AG04450 (cell line): Measurements from ENCODE around the gene EXOC2. TPM values are rescaled to one million over a fixed set of nuclear protein-coding genes. Genes with fewer than 3 reads are reported as not detected.

Experiments
- CTCF ChIA-PET: fragments of 300-600, 350-600 bp; formaldehyde crosslinking; extraction: SDS; loops from one replicate; lab custom pipeline; 2022; ENCODE audit warnings: antibody characterized with exemption, inconsistent platforms; lab: Charles Lee
- POLR2A ChIA-PET: fragments of 350-600 bp; formaldehyde crosslinking; extraction: SDS; loops from one replicate; lab custom pipeline; 2021; ENCODE audit warnings: antibody characterized with exemption, inconsistent platforms; lab: Yijun Ruan, JAX
- DNase-seq: peaks from one replicate; pipeline ENCODE4 v3.0.0-alpha.2; 2011; ENCODE audit warnings: low read depth, low spot score
- H3K27ac ChIP-seq: one replicate; pipeline ENCODE4 v1.5.1; 2012; ENCODE audit warnings: low read depth, low read length, control low read depth
- H3K27me3 ChIP-seq: one replicate; pipeline ENCODE4 v1.6.0; 2012; ENCODE audit warnings: low read length; ENCODE audit not compliant: control insufficient read depth, insufficient read depth
- H3K4me3 ChIP-seq: 2 replicates; pipeline ENCODE4 v1.5.1; 2011; ENCODE audit warnings: mild to moderate bottlenecking, low read depth, low read length, control low read depth
- H3K9me3 ChIP-seq: 2 replicates; pipeline ENCODE4 v1.5.1; 2012; ENCODE audit warnings: low read length; ENCODE audit not compliant: control insufficient read depth, insufficient read depth
- CTCF ChIP-seq: IDR thresholded peaks from 2 replicates; pipeline ENCODE4 v1.5.1; 2011; ENCODE audit warnings: low read depth, low read length, control low read depth, inconsistent platforms
- polyA plus RNA-seq: library from polyadenylated mRNA; depleted of rRNA; stranded (reverse); fragments of >200 nt; gene quantifications from 2 replicates; pipeline ENCODE4 v1.2.3, GENCODE V29; 2011

Gene EXOC2
- polyA plus RNA-seq, 1 experiment: 33.4 TPM

GRCh38 chr6:466564-466963 is 226.4 kb downstream of the EXOC2 start:
- Histone ChIP-seq H3K9me3 (peaks cover 3% of the 10 kb centered on the region; the same call in 1 of the 2 replicates), H3K27me3 (no peaks in the 10 kb centered on the region), H3K4me3 (no peak overlapping the region), H3K27ac (no peak overlapping the region)
- no peak for DNase-seq
- CTCF ChIA-PET: interaction anchor here (0.6 kb wide), 1 partner anchor 914 kb away, joined by 4 read pairs; no protein-coding TSS in a partner anchor
- POLR2A ChIA-PET: no interaction called here
- TF ChIP-seq CTCF: no peak

- no peak for DNase-seq
- Histone ChIP-seq H3K9me3 (peaks cover 3% of the 10 kb centered on the region; the same call in 1 of the 2 replicates), H3K4me3 (no peak overlapping the region), H3K27ac (no peak overlapping the region), H3K27me3 (no peaks in the 10 kb centered on the region)
- POLR2A ChIA-PET: no interaction called here
- CTCF ChIA-PET: interaction anchor here (0.5 to 0.6 kb wide), 2 partner anchors 43 to 915 kb away, joined by 3 to 4 read pairs; no protein-coding TSS in a partner anchor
- TF ChIP-seq CTCF: no peak
Observed at GRCh38 chr6:465531-466348, 227.2 kb downstream of the EXOC2 start.

- Histone ChIP-seq H3K27ac (no peak overlapping the region), H3K4me3 (no peak overlapping the region), H3K9me3 (no peaks in the 10 kb centered on the region; the same call in 1 of the 2 replicates), H3K27me3 (peaks cover 10% of the 10 kb centered on the region)
- no peak for TF ChIP-seq CTCF
- ChIA-PET POLR2A (no interaction called here), CTCF (no interaction called here)
- no peak for DNase-seq
Observed at GRCh38 chr6:456887-457286, 236.1 kb downstream of the EXOC2 start.

GRCh38 chr6:456358-456867 is 236.5 kb downstream of the EXOC2 start:
- TF ChIP-seq CTCF: no peak
- ChIA-PET POLR2A (no interaction called here), CTCF (no interaction called here)
- DNase-seq: no peak
- no peaks in the 10 kb centered on the region; the same call in 1 of the 2 replicates for H3K9me3 ChIP-seq
- no peak overlapping the region for H3K4me3 ChIP-seq
- H3K27me3 ChIP-seq: peaks cover 10% of the 10 kb centered on the region
- H3K27ac ChIP-seq: no peak overlapping the region

GRCh38 chr6:455835-456234 is 237.1 kb downstream of the EXOC2 start:
- Histone ChIP-seq H3K27ac (no peak overlapping the region), H3K9me3 (peaks cover 3% of the 10 kb centered on the region; the same call in 1 of the 2 replicates), H3K4me3 (no peak overlapping the region), H3K27me3 (peaks cover 10% of the 10 kb centered on the region)
- POLR2A ChIA-PET: no interaction called here
- CTCF ChIA-PET: no interaction called here
- DNase-seq: no peak
- TF ChIP-seq CTCF: no peak
